Ovary (tissue), 3 donors: Measurements from ENCODE around the gene EGR4.

Source experiments
- CTCF ChIP-seq, 3 donors: fragments of 450-650 bp in 2 of 3; fragments of 200-600 bp in 1 of 3; IDR thresholded peaks; one replicate each; pipeline versions ENCODE4 v1.5.1 to v1.8.0; 2016 to 2022; ENCODE audit warnings: antibody characterized with exemption in 3 of 3, mild to moderate bottlenecking in 1 of 3
- POLR2A ChIP-seq: fragments of 450-650 bp; IDR thresholded peaks from one replicate; pipeline ENCODE4 v1.6.1; 2017; ENCODE audit warnings: antibody characterized with exemption, mild to moderate bottlenecking, moderate library complexity
- donor health status: DM: no; HTN: no; CAD: no.

GRCh38 chr2:73262108-73262651 lies 31.2 kb downstream of the EGR4 start:
- no peak for TF ChIP-seq CTCF (IDR thresholded peaks at IDR 0.05)
- no peak for TF ChIP-seq POLR2A
